ENCODE data around the gene MARVELD1.
"Not testable (repeated sequence)": the region's sequence is repeated elsewhere in the genome, so short reads cannot be mapped to it uniquely, and the experiment has no call there.

Gene MARVELD1

GRCh38 chr10:97713339-97713825, at the start of gene MARVELD1:
MARVELD1 (plus strand) TSS chr10:97713730; CDS start chr10:97713877, 147 bp downstream.
- DNase-seq: no peak

- no peak for DNase-seq
Measured at GRCh38 chr10:97664282-97664850, 49.2 kb upstream of the MARVELD1 start.

- no peak for DNase-seq
Measured at GRCh38 chr10:97666992-97667391, 46.5 kb upstream of the MARVELD1 start.

GRCh38 chr10:97667463-97667862, 46.1 kb upstream of the MARVELD1 start:
- no peak for DNase-seq

GRCh38 chr10:97669571-97669970, 44.0 kb upstream of the MARVELD1 start:
- no peak for DNase-seq

- no peak for DNase-seq
Measured at GRCh38 chr10:97673736-97674525, 39.6 kb upstream of the MARVELD1 start.

- no peak for DNase-seq
Measured at GRCh38 chr10:97675222-97675621, 38.3 kb upstream of the MARVELD1 start.

- peak; percentile 26 to 32 for DNase-seq
Measured at GRCh38 chr10:97676770-97677581, 36.6 kb upstream of the MARVELD1 start.

GRCh38 chr10:97679594-97679993, 33.9 kb upstream of the MARVELD1 start:
- DNase-seq: no peak

GRCh38 chr10:97682042-97682441, 31.5 kb upstream of the MARVELD1 start:
- DNase-seq: no peak

- DNase-seq: no peak
Measured at GRCh38 chr10:97683556-97684367, 29.8 kb upstream of the MARVELD1 start.

- DNase-seq: not testable (repeated sequence)
Measured at GRCh38 chr10:97684368-97684713, 29.2 kb upstream of the MARVELD1 start.

- DNase-seq: no peak
Measured at GRCh38 chr10:97684866-97685394, 28.6 kb upstream of the MARVELD1 start.

- DNase-seq: no peak
Measured at GRCh38 chr10:97685395-97685958, 28.1 kb upstream of the MARVELD1 start.

- DNase-seq: no peak
Measured at GRCh38 chr10:97686301-97686961, 27.1 kb upstream of the MARVELD1 start.

GRCh38 chr10:97686962-97687784, 26.4 kb upstream of the MARVELD1 start, which contains the start of gene AVPI1:
AVPI1 (minus strand) TSS chr10:97687241; CDS start chr10:97679905, 7,336 bp downstream.
- DNase-seq: peak; percentile 87 to 91

- DNase-seq: no peak
Measured at GRCh38 chr10:97687785-97688781, 25.4 kb upstream of the MARVELD1 start.

- DNase-seq: no peak
Measured at GRCh38 chr10:97689559-97690020, 23.9 kb upstream of the MARVELD1 start.

GRCh38 chr10:97690133-97690532, 23.4 kb upstream of the MARVELD1 start:
- no peak for DNase-seq
